ENCODE results near the gene AP2A2.
A peak's percentile ranks its signal among the peaks of the same experiment; 100 is the strongest.
"Not testable (repeated sequence)": the region's sequence is repeated elsewhere in the genome, so short reads cannot be mapped to it uniquely, and the experiment has no call there.

Gene AP2A2

DNA sequence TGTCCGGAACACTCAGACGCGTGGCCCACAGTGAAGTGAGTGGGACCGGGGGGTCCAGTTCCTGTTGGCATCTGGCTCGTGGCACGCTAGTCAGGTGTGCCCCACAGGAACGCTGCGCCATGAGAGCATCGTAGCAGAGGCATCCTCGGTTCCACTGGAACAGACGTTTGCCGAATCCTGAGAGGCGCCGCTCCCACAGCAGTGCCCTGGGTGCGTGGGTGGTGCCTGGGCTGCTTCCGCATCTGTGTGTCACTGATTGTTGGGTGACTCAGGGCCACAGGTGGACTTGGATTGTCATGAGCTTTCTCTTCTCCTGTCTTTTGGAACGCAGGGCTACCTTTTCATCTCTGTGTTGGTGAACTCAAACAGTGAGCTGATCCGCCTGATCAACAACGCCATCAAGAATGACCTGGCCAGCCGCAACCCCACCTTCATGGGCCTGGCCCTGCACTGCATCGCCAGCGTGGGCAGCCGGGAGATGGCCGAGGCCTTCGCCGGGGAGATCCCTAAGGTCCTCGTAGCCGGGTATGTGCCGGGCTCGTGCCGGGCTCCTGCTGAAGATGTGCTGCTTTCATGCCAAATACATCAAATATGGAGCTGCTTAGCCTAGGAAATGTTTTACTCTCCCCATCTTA is 46.2 kb downstream of the AP2A2 start:
- POLR2A ChIA-PET (ENCODE audit: low non-redundant PET): no interaction called here
- DNase-seq (ENCODE audit: low spot score): no peak
- CTCF ChIA-PET: no interaction called here
- no peak for TF ChIP-seq CTCF (conservative IDR thresholded peaks at IDR 0.05; ENCODE audit: low read depth)
- H3K27ac ChIP-seq: peak overlapping the region; percentile 9; the same call in 1 of the 2 replicates

- ChIA-PET POLR2A (ENCODE audit: low non-redundant PET) (no interaction called here), CTCF (no interaction called here)
- TF ChIP-seq CTCF (conservative IDR thresholded peaks at IDR 0.05; ENCODE audit: low read depth): no peak
Observed at GRCh38 chr11:972523-973211, 47.0 kb downstream of the AP2A2 start.

DNA sequence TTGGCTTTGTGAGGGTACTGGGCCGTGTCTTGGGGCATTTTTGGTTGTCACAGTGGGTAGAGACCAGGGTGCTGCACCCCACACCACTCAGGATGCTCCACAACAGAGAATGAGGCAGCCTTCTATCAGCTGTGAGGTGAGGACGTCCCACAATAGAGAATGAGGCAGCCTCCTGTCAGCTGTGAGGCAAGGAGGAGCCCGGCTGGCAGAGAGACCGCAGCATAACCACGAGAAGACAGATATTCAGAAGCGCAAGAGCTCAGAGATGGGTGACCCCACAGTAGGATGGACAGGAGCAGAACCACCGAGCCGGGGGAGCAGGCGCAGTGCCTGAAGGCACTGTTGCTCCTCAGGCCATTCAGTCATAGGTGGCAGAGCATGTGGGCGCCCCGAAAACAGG is 47.6 kb downstream of the AP2A2 start:
- TF ChIP-seq CTCF (conservative IDR thresholded peaks at IDR 0.05; ENCODE audit: low read depth): no peak
- ChIA-PET POLR2A (ENCODE audit: low non-redundant PET) (no interaction called here), CTCF (interaction anchor here (0.5 kb wide), 1 partner anchor 63 kb away, joined by 6 read pairs; no protein-coding TSS in a partner anchor)
- DNase-seq (ENCODE audit: low spot score): no peak
- no peak overlapping the region for H3K27ac ChIP-seq

More at GRCh38 chr11:972523-973211, 47.0 kb downstream of the AP2A2 start:
- no peak for DNase-seq (ENCODE audit: low spot score)
- H3K27ac ChIP-seq: no peak overlapping the region

DNA sequence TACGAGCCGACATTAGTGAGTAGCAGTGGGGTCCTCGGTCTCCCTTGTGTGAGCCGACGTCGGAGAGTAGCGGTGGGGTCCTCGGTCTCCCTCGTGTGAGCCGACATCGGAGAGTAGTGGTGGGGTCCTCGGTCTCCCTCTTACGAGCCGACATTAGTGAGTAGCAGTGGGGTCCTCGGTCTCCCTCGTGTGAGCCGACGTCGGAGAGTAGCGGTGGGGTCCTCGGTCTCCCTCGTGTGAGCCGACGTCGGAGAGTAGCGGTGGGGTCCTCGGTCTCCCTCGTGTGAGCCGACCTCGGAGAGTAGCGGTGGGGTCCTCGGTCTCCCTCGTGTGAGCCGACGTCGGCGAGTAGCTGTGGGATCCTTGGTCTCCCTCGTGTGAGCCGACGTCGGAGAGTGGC is 49.7 kb downstream of the AP2A2 start:
- CTCF ChIA-PET: interaction anchor here (2.0 kb wide), 1 partner anchor 77 kb away, joined by 5 read pairs; no protein-coding TSS in a partner anchor
- H3K27ac ChIP-seq; DNase-seq (ENCODE audit: low spot score); POLR2A ChIA-PET (ENCODE audit: low non-redundant PET): not testable (repeated sequence)

GRCh38 chr11:975827-976226 is 50.2 kb downstream of the AP2A2 start:
- POLR2A ChIA-PET (ENCODE audit: low non-redundant PET): no interaction called here
- CTCF ChIA-PET: interaction anchor here (2.0 kb wide), 1 partner anchor 77 kb away, joined by 5 read pairs; no protein-coding TSS in a partner anchor
- no peak overlapping the region for H3K27ac ChIP-seq
- DNase-seq (ENCODE audit: low spot score): no peak
- TF ChIP-seq CTCF (conservative IDR thresholded peaks at IDR 0.05; ENCODE audit: low read depth): no peak

- TF ChIP-seq CTCF (conservative IDR thresholded peaks at IDR 0.05; ENCODE audit: low read depth): no peak
- H3K27ac ChIP-seq: no peak overlapping the region
- POLR2A ChIA-PET (ENCODE audit: low non-redundant PET): no interaction called here
- CTCF ChIA-PET: interaction anchor here (2.0 kb wide), 1 partner anchor 78 kb away, joined by 5 read pairs; no protein-coding TSS in a partner anchor
- DNase-seq (ENCODE audit: low spot score): no peak
Observed at GRCh38 chr11:976431-977160, 50.9 kb downstream of the AP2A2 start.

All from RWPE1 (cell line).